SK-N-DZ (cell line): ENCODE data around the gene HOXA3.

Experiments
- DNase-seq: peaks from one replicate; pipeline ENCODE4 v3.0.0-alpha.2; 2015; ENCODE audit warnings: low spot score

Gene HOXA3

DNA sequence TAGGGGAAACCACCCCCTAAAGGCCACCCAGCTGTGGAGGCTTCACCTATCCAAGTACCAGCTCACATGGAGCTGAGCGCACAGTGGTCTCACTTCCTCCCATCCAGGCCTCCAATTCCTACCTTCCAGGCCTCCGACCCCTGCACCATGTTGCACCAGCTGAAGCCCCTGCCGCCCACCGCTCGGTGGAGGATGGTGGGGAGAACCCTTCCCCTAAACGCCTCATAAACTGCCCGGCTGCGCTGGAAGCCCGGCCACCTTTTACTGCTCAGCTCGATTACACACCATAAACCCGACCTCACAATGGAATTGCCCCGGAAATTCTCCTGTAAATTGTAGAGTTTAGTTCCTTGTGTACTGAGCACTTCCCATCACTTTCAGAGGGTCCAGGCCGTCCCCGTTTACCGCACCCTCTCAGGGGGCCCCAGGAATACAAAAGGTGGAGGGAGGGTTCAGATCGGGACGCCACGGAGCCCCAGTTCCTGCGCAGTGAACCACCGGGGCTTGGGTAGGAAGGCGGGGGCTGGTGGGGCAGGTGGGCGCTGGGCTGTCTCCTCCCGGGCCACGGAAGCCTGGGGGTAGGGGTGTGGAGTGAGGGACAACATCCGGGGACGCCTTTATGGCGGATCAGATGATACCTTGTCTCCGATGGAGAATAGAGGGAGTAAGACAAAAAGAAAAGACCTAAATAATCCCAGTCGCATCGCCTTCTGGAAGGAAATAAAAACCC, 5.5 kb upstream of the HOXA3 start:
- DNase-seq = no peak

DNA sequence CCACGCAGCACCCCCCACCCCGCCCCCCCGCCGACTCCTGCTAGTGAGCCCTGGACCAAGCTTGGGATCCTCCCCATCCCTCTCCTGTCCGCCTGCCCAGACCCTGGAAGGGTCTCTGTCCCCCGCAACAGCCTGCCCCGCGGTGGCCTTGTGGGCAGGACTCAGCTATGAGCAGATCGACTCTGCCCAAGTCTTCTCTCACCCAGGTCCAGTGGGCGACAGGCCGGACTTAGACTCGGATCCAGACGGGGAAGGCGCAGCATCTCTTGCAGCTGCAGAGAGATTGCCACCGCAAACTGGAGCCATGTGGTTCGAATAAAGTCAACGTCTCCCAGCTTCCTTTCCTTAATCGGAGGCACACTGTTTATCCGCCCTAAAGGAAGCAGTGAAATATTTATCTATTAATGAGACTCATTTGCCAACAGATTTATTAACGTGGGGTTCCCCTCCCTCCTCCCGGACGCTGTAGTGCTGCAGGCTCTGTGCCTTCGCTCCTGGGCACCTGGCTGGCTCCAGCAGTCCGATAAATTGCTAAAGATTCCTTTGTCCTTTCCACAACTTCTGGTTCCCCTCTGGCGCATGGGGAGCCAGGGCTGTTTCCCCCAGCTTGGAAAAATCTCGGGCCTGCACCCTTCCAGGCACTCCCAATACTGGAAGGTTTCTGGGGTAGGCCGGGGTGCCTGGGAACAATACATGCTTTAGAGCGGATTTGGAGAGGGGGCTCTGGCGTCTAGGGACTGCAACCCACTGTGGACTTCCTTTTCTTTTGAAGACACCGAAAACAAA, 4.7 kb upstream of the HOXA3 start:
- DNase-seq = no peak

DNA sequence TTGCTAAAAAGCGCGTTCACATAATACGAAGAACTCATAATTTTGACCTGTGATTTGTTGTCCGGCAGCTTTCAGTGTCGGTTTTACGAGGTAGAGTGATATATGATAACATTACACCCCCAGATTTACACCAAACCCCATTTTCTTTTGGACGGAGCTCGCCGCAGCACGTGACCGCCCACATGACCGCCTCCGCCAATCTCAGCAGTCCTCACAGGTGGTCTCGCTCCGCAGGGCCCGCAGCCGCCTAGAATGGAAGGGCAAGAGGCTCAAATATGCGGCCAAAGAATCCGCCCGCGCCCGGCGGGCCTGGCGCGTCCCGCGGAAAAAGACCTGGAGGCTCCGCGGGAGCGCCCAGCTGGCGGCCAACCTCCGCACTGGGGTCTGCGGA, 4.1 kb upstream of the HOXA3 start, which contains the start of gene HOXA7:
TSS of gene HOXA7 (minus strand) at position 168 of the 391 bp plus-strand sequence. CDS start at position 38, 130 bp downstream.
- DNase-seq = no peak

DNA sequence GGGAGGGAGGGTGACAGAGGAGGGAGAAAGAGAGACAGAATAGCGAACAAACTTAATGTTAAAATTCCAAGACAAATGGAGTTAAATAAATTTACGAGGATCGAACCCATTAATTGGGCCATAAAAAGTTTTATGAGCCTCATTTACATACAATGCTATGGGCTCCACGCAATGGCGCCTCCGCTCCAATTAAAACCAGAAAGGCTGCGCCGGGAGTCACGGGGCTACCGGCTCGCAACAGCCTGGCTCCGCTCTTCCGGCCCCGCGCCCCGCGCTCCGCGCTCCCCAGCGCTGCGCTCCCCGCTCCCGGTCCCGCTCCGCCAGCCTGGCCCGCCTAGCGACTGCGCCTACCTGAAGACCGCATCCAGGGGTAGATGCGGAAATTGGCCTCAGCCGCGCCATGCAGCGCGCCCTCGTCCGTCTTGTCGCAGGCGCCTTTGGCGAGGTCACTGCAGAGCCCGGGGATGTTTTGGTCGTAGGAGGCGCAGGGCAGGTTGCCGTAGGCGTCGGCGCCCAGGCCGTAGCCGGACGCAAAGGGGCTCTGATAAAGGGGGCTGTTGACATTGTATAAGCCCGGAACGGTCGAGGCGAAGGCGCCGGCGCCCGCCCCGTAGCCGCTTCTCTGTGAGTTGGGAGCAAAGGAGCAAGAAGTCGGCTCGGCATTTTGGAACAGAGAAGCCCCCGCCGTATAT, 3.6 kb upstream of the HOXA3 start:
- DNase-seq = no peak

DNA sequence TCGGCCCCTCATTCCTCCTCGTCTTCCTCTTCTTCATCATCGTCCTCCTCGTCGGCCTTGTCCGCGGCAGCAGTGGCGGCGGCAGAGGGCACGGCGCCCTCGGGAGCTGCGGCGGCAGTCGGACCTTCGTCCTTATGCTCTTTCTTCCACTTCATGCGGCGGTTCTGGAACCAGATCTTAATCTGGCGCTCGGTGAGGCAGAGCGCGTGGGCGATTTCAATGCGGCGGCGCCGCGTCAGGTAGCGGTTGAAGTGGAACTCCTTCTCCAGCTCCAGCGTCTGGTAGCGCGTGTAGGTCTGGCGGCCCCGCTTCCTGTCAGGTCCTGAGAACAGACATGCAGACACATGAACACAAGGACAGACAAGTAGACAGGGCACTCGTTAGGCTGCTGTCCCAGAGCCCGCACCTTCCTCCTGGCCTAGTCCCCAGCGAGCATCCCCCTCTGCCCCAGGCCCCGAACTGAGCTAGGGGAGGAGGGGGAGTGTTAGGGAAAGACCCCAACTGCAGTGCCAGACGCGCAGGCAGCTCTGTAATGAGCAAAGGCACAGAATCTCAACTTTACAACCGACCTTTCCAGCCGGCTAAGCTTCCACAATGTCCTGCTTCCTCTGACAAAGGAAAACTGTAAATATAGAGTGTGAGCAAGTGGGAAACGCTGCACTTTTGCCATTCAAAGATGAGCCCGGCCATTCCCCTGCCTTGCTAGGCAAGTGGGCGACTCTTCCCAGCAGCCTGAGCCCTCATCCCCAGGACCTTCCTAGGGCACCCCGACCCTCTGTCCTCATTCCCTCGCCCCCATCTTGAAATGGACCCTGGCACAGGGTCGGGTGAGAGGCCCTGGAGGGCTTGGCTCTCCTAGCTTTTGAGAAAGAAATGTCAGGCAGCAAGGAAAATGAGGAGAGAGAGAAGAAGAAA, 2.8 kb upstream of the HOXA3 start:
- DNase-seq = no peak

DNA sequence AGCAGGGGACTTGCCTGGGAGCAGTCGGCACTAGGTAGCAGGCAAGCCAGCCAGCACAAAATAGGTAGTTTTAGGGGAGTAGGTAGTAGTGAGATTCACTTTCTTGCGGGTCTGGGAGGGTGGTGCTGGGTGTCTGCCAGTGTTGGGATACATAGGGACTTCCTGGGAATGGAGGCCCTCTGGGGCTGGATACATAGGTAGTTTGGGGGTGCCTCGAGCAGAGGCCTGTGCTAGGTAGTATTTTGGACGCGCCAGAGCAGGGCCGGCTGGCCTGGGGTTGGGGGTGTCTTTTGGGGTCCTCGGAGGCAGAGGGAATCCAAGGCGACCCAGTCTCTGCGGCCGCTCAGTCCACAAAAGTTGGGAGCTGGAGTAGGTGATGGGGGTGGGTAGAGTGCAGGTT, 2.0 kb upstream of the HOXA3 start:
- DNase-seq = no peak

DNA sequence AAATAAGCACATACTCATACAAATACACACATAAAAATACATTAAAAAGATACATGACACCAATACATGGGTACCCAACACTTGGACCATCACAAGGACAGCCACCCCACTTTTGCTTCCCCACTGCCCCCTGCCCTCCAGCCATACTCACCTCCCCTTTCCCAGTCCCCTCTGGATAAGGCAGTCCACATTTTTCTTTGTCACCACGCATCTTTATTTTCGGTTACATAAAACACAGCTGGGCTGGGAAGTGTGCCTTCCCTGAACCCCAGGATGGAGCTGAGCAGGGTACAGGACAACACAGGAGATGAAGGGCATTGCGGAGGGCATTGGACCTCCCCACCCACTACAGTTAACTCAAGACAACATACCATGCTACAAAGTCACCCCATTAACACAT, 1.1 kb upstream of the HOXA3 start:
- no peak for DNase-seq

DNA sequence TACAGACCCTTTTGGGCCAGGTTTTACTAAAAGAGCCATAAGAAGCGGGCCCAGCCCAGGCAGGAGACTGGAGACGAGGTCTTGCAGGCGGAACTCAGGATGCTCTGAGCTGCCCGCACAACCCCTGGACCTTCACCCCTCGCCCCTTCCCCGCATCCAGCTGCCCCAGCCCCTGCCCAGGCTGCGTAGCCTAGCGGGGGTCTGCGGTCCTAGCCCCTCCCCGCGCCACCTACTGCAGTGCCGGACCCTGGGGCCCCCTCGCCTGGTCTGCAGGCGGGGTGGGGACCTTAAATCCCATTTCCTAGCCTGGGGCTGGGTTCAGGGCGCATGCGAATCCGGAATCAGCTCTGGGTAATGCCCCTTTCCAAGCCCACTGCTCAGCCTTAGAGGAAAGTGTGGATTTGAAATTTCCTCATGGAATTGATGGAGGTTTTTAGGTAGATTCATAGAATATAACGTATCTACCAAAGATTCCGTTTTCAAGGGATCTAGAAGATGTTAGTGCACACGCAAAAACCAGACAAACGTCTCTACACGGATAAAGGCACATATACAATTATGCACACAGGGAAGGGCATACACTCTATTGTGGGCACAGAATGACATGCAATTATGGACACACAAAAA, 546 bp upstream of the HOXA3 start:
- DNase-seq = no peak

DNA sequence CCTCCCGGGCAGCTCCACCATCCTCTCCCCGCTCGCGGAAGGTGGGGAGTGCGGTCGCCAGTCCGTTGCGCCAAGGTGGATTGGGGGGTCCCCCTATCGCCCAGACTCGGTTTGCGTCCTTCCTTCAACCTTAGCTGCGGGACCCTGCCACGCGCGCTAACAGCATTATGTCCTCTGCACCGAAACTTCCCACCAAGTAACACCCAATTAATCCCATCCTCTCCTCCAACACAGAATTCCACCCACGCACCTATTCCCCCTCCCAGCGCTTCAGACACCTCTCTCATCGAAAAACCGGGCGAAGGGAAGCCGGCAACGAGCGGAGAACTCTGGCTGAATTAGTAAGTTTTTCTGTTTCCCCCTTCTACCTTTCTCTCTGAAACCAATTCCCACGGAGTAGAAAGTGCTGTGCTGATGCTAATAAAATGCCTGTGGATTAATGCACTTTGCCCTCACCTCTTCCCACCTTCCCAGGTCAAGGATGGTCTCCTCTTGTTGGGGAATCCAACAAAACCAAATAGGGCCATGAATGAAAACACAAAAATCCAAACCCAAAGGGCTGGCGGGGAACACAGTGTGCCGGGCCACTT, 947 bp downstream of the HOXA3 start:
- DNase-seq = no peak

DNA sequence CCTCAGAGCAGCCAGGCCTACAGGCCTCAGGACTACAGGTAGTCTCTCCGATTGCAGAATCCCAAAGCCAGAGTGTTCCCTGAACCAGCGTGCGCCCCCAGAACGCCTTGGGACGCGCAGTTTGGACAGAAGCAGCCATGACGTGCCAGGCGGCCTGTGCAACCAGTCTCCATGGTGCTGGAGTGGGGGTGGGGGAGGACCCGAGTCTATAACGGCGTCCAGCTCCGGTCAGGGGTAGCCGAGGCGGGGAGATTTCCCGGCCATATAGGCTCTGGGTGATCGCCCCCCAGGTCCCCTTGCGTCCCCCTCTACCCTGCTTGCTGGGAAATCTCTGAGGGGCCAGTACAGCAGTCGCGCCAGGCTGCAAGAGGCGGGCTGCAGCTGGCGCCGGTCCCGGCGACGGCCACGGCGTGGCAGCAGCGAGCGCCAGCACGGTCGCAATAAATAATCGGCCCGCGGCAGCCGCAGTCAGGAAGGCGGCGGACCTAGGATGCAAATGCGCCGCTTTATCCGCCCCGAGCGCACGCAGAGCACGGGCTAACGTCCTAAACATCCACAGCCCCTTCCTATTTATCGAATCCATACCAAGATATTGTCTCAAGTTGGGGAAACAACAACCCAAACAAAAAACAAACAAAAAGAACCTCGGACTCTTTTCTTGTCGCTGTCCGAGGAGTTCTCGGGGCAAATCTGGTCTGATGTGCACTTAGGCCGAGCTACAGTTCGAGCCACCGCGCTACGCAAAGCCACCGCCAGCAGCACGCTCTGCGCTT, 1.6 kb downstream of the HOXA3 start:
- peak; percentile 32 for DNase-seq

DNA sequence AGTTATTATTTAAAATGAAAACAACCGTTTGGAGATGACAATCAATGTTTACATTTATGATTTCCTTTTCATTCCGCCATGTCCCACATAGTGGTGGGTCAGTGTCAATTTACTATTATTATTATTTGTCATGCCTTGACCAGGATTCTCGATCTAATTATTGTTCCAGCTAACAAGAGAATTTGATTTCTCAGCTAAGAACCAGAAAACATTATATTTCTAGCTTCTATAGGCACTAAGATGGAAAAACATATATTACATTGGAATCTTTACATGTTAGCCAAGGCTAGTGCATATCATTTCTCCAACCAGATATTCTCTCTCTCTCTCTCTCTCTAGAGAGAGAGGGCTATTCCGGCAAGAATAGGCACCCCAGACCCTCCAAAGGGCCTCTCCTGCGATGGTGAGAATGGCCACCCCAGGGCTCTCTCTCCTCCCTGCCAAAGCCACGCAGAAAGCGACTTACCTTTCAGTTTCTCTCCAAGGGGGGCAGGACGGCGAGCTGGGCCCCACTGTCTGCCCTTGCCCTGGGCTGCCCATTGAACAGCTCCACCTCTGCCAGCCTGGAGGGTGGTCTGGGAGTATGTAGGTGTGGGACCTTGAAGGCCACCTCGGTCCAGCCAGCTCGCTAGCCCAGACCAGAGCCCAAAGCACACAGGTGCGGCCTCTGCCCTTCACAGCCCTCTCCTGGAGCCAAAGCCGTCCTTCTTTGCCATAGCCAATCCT, 2.4 kb downstream of the HOXA3 start:
- DNase-seq = no peak

DNA sequence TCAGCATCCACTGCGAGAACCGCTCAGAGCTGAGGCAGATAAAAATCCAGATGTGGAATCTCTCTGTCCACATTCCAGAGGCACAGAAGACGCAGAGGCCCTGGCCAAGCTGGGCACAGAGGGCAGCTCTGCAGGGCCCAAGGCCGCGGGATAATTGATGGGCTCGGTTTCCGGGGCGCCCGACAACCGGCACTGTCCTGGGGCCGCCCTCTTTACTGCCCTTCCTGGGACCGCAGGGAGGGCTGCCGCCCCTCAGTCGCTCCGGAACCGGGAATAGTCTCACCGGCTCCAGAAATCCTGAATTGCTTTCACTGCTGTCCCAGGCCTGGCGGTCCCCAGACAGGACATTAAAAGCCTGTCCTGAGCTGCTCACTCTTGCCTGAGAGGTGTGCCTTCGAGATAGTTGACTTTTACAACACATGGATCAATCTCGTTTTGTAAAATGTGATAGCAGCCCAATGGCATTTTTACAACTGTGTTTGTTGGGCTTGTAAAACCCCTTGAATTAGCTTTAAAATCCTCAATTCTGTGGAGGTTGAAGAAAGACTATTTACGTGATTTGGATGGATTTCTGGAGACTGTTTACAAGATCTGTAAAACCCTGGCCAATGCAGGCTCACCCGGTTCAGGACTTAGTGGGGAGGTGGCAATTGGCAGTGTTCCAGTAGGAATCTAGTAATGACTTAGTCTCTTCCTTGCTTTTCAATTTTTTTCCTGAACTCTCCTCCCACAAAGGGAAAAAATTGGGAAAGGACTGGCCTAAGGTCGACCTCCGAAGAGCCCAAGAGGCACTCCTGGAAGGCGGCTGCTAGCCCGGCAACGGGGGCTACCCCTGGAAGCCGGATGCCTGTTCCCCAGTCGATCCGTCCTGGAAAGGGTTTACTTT, 3.4 kb downstream of the HOXA3 start:
- DNase-seq = no peak

DNA sequence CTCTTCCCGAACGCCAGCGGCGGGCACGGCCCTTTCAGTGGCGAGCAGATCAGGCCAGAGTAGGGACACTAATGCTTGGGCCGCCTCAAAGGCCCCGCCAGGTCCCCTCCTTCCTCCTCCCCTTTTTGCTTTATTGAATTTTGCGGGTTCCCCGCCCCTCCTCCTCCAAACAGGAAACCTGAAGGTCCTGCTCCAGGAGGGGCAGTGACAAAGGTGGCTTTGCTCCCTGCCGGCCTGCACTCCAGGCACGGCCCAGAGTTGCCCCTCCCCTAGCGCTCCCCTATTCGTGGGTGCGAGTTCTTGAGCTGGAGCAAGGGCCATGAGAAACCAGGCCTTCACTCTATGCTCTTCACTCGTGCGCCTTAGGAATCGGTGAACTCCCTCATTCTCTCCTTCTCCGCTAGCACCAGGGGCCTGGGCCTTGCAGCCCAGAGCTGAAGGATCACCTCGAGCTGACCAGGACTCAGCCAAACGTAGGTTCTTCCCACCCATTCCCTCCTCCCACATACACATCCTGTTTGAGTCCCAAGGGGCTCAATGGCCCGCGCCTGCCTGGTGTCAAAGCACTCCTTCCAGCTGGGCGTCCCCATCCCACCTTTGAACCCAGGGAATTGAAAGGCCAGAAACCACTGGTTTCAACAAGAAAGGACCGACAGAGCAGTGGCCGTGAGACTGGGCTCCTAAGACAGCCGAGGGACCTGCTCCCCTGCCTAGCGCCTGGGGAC, 4.2 kb downstream of the HOXA3 start:
- DNase-seq = no peak

DNA sequence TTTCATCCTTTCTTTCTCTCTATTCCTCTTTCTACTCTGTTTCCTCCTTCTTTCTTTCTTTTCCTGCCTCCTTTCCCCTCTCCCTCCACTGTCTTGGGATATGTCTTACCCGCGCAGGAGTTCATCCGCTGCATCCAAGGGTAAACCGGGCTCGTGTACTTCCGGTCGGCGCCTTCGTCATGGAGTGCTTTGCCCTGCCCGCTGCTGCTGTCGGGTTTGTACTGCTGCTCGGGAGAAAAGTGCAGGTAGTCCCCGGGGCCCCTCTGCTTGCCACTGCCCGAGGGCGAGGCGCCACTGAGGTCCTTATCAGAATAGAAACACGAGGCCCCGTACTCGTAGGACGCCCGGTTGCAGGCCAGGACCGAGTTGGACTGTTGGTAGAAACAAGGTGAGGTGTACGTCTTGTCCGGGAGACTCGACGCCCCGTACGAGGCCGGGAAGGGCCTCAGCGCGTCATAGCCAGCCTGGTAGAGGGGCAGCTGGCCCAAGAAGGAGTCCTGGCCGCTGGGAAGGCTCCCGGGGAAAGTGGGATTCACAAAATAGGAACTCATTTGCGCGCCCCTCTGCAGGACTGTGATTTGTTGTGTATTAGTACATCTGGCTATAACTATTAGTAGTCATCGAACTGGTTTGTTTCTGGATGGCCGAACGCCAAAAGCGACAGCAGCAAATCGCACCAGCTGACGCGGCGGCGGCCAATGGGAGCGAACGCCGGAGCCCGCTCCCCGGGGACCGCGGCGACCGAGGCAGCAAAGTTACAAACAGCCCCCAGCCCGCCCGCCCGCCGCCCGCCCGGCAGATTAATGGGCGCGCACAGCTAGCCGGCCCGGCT, 5.0 kb downstream of the HOXA3 start, which contains the start of gene HOXA6:
TSS of gene HOXA6 (minus strand) at position 576 of the 832 bp plus-strand sequence. CDS start at position 551, 25 bp downstream.
- no peak for DNase-seq

DNA sequence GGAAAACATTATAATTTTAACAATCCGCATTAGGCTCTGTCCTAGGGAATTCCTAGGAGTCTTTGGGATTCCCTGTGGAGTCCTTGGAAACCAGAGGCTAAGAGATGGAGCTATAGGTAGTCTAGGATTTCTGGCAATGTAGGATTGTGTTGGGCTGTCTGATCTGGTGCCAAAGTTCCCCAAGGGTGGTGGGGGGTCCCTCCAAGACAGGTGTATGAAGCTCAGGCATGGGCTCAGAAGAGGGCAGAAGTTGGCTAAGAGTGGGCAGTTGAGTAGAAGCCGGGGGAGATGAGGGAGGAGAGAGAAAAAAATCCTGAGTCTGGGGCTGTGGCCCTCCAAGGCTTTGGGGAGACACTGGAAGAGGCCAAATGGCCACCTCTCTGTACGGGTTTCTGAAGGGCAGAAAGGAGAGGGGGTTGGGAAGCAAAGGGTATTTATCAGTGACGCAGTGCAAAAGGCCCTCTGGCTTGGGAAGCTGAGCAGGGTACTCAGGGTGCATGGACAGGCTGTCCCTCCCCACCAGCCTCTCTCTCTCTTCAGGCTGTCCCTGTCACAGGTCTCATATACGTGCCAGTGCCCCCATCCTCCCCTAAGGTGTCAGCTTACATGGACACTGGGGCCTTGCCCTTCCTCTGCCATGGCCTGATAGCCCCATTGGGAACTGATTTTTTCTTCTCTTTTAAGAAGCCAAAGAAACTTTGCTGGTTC, 5.7 kb downstream of the HOXA3 start:
- no peak for DNase-seq
